Stimulated activated CD4-positive, alpha-beta T cell treated with anti-CD3 and anti-CD28 coated beads, Interleukin-2, amount 100 ng/mL, for 48 hours (primary cell): ENCODE data around the gene CASZ1.

Experiments
- DNase-seq, 2 donors: peaks; one replicate each; pipeline ENCODE4 v3.0.0-alpha.2; 2020

Gene CASZ1

GRCh38 chr1:10635085-10635896 is 161.2 kb downstream of the CASZ1 start:
- DNase-seq, result no peak

- DNase-seq, result no peak
Measured at GRCh38 chr1:10634428-10635084, 161.9 kb downstream of the CASZ1 start.

GRCh38 chr1:10634075-10634427 is 162.4 kb downstream of the CASZ1 start:
- no peak for DNase-seq

- no peak for DNase-seq
Measured at GRCh38 chr1:10633416-10633815, 163.0 kb downstream of the CASZ1 start.

GRCh38 chr1:10632691-10633090 is 163.8 kb downstream of the CASZ1 start:
- DNase-seq, result no peak

GRCh38 chr1:10631811-10632593 is 164.4 kb downstream of the CASZ1 start:
- DNase-seq, result no peak

GRCh38 chr1:10631121-10631810 is 165.2 kb downstream of the CASZ1 start:
- DNase-seq, result no peak

GRCh38 chr1:10630661-10631120 is 165.8 kb downstream of the CASZ1 start:
- no peak for DNase-seq

GRCh38 chr1:10629816-10630571 is 166.5 kb downstream of the CASZ1 start:
- DNase-seq, result no peak

GRCh38 chr1:10629091-10629815 is 167.2 kb downstream of the CASZ1 start:
- DNase-seq, result no peak

- no peak for DNase-seq
Measured at GRCh38 chr1:10628685-10629084, 167.8 kb downstream of the CASZ1 start.

GRCh38 chr1:10626791-10627410 is 169.5 kb downstream of the CASZ1 start:
- DNase-seq, result no peak

GRCh38 chr1:10626131-10626731 is 170.2 kb downstream of the CASZ1 start:
- DNase-seq, result no peak

- DNase-seq, result no peak
Measured at GRCh38 chr1:10625554-10625953, 170.9 kb downstream of the CASZ1 start.

GRCh38 chr1:10625076-10625475 is 171.4 kb downstream of the CASZ1 start:
- no peak for DNase-seq

GRCh38 chr1:10624256-10625050 is 172.0 kb downstream of the CASZ1 start:
- no peak for DNase-seq

- no peak for DNase-seq
Measured at GRCh38 chr1:10623686-10624145, 172.7 kb downstream of the CASZ1 start.

- no peak for DNase-seq
Measured at GRCh38 chr1:10622910-10623685, 173.3 kb downstream of the CASZ1 start.

- DNase-seq, result no peak
Measured at GRCh38 chr1:10621906-10622305, 174.5 kb downstream of the CASZ1 start.
